ENCODE data around the gene MYO18B.

Gene MYO18B

GRCh38 chr22:25749420-25750169 is 7.6 kb downstream of the MYO18B start:
- DNase-seq (ENCODE audit: low spot score), result no peak

DNA sequence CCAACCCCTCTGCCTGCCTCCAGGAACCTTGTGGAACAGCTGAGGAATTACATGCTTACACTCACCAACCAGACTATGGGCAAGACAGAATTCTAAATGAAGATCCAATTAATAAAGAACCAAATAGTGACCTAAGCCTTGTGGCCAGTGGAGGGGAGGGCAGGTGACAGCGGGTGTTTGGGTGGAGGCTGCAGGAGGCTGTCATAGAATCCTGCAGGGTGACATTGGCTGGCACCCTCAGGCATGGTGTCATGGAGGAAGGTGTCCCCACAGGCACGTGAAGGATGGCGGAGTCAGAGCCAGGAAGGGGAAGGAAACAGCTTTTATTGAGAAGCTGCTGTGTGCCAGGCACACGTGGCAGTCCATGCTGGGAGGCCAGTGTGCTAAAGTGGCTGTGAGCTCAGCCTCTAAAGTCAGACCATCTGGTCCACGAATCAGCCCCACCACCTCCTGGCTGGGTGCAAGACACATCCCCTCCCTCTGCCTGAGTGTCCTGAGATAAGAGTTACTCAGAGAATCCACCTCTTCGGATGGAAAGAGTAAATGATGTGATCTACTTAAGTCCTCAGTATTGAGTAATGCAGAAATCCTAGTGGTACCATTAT is 8.7 kb downstream of the MYO18B start:
- DNase-seq (ENCODE audit: low spot score), result no peak

DNA sequence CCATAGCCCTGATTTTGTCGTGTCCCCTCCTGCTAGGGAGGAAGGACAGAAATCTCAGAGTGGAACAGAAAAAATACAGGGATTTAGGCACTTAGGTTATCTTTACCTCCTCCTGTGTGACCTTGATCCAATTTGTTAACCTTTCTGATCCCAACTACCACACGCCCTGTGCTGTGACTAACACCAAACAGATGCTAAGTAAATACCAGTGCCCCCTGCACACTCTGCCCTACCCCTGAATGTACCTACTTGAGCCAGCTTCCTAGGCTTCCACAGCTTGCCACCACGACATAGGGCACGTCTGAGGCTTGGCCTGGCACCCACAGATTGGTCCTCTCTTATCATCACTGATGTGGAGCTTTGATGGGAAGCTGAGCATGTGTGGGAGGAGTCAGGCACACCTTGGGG is 9.2 kb downstream of the MYO18B start:
- DNase-seq (ENCODE audit: low spot score), result no peak

DNA sequence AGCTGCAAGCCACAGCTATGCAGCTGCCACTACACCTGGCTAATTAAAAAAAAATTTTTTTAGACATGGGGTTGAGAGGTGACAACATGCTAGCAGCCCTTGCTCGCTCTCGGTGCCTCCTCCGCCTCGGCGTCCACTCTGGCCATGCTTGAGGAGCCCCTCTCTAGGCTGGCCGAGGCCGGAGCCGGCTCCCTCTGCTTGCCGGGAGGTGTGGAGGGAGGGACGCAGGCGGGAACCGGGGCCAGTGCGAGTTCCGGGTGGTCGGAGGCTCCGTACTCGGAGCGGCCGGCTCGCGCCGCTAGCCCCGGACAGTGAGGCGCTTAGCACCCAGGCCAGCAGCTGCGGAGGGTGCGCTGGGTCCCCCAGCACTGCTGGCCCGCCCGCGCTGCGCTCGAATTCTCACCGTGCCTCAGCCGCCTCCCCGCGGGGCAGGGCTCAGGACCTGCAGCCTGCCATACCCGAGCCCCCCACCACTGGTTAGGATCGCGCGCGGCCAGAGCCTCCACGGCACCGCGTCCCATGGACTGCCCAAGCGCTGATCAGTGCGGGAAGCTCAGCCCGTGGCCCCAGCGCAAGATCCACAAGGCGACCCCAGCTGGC is 10.7 kb downstream of the MYO18B start:
- DNase-seq (ENCODE audit: low spot score), result no peak

DNA sequence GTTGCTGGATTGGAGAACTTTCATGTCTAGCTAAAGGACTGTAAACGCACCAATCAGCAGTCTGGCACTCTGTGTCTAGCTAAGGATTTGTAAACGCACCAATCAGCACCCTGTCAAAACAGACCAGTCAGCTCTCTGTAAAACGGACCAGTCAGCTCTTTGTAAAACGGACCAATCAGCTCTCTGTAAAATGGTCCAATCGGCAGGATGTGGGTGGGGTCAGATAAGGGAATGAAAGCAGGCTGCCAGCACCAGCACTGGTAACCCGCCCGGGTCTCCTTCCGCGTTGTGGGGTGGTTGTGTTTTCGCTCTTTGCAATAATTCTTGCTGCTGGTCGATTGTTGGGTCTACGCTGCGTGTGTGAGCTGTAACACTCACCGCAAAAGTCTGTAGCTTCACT is 11.3 kb downstream of the MYO18B start:
- no peak for DNase-seq (ENCODE audit: low spot score)

- DNase-seq (ENCODE audit: low spot score), result no peak
Measured at GRCh38 chr22:25754527-25755202, 12.7 kb downstream of the MYO18B start.

DNA sequence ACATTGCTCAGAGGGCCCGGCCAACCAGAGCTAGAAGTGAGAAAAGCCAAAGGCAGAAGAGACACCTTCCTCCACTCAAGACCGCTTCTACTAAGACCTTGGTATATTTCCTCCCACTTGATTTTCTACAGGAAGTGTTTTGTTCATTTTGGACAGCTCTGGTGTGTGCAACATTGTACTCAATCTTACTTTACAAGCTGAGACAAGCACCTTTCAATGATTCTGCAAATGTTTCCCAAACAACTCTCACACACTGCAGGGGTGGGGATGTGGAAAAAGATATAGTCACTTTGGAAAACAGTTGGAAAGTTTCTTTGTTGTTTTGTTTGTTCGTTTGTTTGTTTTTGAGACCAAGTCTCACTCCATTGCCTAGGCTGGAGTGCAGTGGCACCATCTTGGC is 15.7 kb downstream of the MYO18B start:
- DNase-seq (ENCODE audit: low spot score), result no peak

DNA sequence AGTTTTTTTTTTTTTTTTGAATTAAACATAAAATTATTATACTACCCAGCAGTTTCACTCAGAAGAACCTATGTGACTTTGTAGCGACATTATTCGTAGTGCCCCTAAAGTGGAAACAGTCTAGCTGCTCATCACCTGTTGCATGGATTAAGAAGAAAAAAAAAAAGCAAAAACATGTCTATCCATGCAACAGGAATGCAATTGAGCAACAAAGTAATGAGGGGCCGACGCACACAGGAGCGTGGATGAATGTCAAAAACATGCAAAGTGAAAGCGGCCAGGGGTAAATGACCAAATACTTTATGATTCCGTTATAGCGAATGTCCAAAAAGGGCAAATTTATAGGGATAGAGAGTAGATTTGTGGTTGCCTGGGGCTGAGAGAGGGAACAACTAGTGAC is 16.3 kb downstream of the MYO18B start:
- DNase-seq (ENCODE audit: low spot score), result no peak

DNA sequence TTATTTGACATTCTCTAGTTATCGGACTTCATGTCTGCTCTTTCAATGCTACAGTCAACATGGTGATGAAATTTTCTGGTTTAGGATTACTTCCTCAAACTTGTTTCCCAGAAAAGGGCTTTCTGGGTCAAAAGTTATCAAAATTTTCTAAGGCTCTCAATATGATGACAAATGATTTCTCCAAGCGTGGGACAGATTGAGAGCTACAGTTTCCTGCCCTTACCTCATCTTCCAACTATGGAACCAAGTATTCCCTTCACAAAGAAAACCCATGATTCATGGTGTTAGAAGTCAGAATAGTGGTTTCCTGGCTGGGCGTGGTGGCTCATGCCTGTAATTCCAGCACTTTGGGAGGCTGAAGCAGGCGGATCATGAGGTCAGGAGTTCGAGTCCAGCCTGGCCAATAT is 17.8 kb downstream of the MYO18B start:
- no peak for DNase-seq (ENCODE audit: low spot score)

- no peak for DNase-seq (ENCODE audit: low spot score)
Measured at GRCh38 chr22:25760294-25760693, 18.3 kb downstream of the MYO18B start.

DNA sequence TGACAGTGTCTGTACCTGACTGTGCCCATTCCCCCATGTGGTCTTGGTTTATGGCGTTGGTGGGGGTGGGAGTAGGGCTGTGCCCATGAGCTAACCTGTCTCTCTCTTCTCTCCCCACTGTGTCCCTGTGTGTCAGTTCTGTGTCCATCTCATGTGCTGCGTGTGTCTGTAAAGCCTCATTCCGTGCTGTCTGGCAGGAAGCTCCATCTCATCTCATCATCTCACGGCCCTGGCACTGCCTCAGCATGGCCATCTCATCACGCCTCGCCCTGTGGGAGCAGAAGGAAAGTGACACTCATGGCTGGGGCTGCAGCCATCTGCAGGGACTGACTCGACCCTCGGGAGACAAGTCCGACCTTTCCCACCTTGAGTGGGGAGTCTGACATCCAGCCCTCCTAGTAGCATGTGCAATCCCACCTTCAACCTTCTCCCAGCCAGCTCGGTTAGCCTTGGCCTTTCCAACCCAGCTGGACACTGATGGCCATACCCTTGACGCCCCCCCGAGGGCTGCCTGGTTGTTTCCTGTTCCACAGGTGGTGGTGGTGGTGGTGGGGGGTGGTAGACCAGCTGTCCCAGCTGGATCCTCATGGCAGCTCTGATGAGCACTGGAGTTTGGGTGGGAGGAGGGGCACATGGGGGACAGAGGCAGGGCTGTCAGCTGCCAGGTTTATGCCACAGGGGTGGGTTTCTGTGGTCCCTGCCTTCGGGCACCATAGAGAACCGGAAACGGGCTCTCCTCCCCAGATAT is 19.0 kb downstream of the MYO18B start:
- DNase-seq (ENCODE audit: low spot score), result no peak

DNA sequence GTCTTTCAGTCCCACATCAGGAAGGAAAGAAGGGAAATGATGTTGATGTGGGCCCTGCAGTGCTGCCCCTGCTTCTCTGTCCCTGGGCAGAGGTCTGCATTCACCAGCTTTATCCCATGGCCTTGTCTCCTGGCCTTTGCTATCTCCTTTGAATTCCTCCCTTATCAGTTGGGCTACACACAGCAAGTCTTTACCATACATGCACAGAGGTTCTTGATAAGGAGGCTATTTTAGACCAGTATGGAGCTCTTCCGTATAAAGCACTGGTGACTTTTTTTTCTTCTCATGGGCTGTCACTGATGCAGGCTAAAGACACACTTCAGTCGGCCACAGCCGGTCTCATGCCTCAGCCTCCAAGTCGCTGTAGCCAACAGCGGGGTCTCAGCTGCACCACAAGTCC is 20.2 kb downstream of the MYO18B start:
- DNase-seq (ENCODE audit: low spot score), result no peak

DNA sequence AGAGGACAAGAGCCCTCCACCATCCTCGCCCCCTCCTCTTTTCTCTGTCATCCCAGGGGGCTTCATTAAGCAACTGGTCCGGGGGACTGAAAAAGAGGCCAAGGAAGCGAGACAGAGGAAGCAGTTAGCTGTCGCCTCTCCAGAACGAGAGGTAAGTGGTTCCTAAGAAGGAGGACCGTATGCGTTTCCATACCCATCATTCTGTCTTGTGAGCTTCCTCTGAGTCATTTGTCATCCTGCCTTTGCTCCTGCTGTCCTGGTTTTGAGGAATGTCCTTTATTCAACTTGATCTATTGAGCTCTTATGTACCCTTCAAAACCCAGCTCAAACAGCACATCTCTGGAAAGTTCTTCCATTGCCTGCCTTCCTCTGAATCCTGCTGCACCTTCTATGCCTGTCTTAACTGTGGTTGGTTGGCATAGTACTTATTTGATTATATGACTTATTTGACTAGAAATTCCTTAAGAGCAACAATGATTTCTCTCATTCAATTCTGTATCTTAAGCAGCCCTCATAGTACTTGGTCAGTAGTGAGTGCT is 21.3 kb downstream of the MYO18B start:
- no peak for DNase-seq (ENCODE audit: low spot score)

DNA sequence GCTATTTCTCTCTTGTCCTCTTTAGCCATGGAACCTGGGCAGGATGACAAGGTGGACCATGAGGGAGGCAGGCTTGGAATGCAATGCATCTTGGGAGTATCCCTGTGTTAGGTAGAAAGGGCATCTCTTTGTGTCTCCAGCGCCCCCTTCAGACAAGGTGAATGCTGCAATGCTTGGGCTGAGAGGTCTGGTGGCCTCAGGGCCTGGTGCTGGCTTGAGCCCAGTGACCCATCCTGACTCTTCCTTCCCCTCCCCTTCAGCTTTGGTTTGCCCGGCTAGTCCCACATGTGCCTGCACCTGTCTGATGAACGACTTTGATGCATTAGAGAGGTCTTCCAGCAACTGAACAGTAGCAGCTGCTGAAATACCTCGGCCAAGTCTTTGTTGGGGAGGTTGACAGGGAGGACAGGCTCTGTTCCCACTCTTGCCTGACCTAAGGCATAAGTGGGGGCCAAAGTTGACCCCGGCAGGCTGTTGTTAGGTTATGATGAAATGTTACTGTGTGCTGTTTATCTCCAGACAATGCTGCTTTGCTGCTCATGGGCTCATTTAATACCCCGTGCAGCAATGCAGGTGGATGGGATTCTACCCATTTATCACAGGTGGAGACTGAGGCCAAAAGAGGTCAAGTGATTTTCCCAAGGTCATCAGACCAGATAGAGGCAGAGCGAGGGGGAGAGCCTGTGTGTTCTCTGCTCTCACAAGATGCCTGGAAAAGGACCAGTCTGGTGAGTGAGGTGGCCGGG is 22.5 kb downstream of the MYO18B start:
- no peak for DNase-seq (ENCODE audit: low spot score)

- no peak for DNase-seq (ENCODE audit: low spot score)
Measured at GRCh38 chr22:25765016-25765367, 23.0 kb downstream of the MYO18B start.

DNA sequence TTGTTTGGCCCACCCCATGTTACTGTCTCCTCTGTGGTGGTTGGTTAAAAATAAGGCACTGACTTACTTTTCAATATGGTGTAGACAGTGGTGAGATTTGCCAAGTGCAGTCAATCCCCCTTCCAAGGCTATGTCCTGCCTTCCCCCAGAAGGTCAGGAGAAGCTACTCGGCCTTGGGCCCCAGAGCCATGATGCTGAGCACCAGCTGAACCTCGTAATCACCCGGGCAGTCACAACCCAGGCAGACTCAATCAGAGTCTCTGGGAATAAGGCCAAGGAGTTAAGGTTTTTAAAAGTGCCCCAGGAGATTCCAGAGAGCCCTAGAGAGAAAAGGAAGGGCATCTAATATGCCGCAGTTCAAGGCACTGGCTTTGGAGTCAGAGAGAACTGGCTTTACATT is 23.8 kb downstream of the MYO18B start:
- DNase-seq (ENCODE audit: low spot score), result no peak

DNA sequence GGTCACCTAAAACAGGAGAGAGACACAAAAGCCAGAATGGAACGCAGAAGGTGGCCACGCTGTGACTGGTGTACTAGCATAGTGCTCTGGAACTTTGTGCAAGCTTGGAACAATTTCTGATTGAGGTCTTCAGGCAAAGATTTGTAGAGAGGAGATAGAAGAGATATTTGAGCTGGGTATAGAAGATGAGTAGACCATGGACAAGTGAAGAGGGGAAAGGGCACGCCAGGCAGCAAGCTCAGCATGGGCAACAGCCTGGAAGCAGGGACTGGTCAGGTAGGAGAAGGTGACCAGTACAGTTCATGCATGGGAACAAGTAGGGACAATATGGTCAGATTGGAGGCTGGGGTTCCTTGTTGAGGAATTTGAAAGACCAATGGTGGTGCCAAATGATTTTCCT is 24.4 kb downstream of the MYO18B start:
- no peak for DNase-seq (ENCODE audit: low spot score)

DNA sequence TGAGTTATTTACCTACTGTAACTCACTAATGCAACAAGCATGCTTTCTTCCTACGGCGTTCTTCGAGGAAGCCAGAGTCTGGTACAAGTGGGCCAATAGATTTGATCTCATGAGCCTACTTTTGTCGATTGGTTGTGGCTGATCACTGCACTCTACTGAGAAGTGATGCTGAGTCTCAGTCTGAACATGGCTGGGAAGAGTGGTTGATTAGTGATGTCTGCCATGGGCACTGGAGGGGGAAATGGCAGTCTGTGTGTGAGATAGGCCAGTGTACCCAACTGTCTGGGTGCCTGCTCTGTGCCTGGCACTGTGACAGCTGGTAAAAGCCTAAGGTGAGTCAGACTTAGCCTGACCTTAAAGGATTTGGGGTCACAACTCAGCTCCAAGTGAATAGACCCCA is 28.3 kb downstream of the MYO18B start:
- DNase-seq (ENCODE audit: low spot score), result no peak

DNA sequence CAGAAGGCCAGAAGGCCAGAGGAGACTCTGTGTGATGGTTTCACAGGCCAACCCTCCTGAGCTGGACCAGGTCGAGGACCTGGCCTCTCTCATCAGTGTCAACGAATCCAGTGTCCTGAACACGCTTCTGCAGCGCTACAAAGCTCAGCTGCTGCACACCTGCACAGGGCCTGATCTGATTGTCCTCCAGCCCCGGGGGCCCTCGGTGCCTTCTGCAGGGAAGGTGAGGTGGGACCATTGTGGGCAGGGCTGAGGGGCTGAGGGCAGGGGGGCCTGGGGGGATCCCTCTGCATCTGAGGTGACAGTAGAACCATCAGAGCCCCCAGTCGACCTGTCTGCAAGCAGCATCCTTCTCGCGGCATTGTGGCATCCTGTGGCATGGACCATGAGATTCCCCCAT is 30.3 kb downstream of the MYO18B start:
- DNase-seq (ENCODE audit: low spot score), result no peak

GRCh38 chr22:25774575-25775026 is 32.6 kb downstream of the MYO18B start:
- no peak for DNase-seq (ENCODE audit: low spot score)

- no peak for DNase-seq (ENCODE audit: low spot score)
Measured at GRCh38 chr22:25775531-25775930, 33.5 kb downstream of the MYO18B start.
